Body of pancreas (tissue), 4 donors: ENCODE data around the gene IKZF4. TPM values are rescaled to one million over a fixed set of nuclear protein-coding genes. Genes with fewer than 3 reads are reported as not detected.
A peak's percentile ranks its signal among the peaks of the same experiment; 100 is the strongest.

Experiments used
- ATAC-seq: fragments of 150-250 bp; one replicate; pipeline ENCODE4 v1.9.1; 2016
- DNase-seq, 4 donors: peaks; one replicate each; pipeline ENCODE4 v3.0.0-alpha.2; 2019
- H3K27ac ChIP-seq, 4 donors: fragments of 200-600 bp; sonication (generic); 1 replicate in 3 of 4; 2 replicates in 1 of 4; pipeline versions ENCODE4 v1.5.1 to v1.6.1; 2016 to 2019; ENCODE audit warnings: mild to moderate bottlenecking in 1 of 4, mixed read lengths in 1 of 4, moderate library complexity in 1 of 4
- H3K27me3 ChIP-seq, 2 donors: fragments of 200-600 bp; sonication (generic); one replicate each; pipeline ENCODE4 v1.6.0; 2016; ENCODE audit warnings: mild to moderate bottlenecking in 1 of 2
- H3K36me3 ChIP-seq, 2 donors: fragments of 200-600 bp; sonication (generic); replicated peaks in 1 of 2; 2 replicates each; pipeline ENCODE4 v1.5.1; 2016; ENCODE audit warnings: low read depth in 2 of 2; ENCODE audit not compliant: insufficient read depth in 1 of 2
- H3K4me1 ChIP-seq: fragments of 200-600 bp; sonication (generic); one replicate; pipeline ENCODE4 v1.6.0; 2016
- H3K4me3 ChIP-seq, 2 donors: fragments of 200-600 bp; sonication (generic); 1 replicate in 1 of 2; 2 replicates in 1 of 2; pipeline ENCODE4 v1.5.1; 2016 to 2019
- H3K9me3 ChIP-seq, 3 donors: fragments of 200-600 bp; sonication (generic); 1 replicate in 2 of 3; 2 replicates in 1 of 3; pipeline ENCODE4 v1.5.1; 2016
- CTCF ChIP-seq, 7 experiments: fragments of 450-650 bp in 4 of 7; fragments of 200-600 bp in 3 of 7; sonication (generic) in 3 of 7; IDR thresholded peaks; one replicate each; pipeline ENCODE4 v1.5.1; 2016 to 2019; ENCODE audit warnings: antibody characterized with exemption in 7 of 7
- POLR2A ChIP-seq, 3 donors: fragments of 450-650 bp; IDR thresholded peaks; one replicate each; pipeline ENCODE4 v1.6.1; 2016; ENCODE audit warnings: antibody characterized with exemption in 3 of 3, mild to moderate bottlenecking in 2 of 3
- WGBS, 2 donors: methylation state at CpG; one replicate each; pipeline ENCODE4 v1.1.5; 2017; 5-methylcytosine and 5-hydroxymethylcytosine counted together
- intact Hi-C: fragments of 100-400 bp; cut with DNase I; formaldehyde crosslinking; loops from one replicate; pipeline ENCODE4 v1.15.1; 2023
- total RNA-seq, 2 donors: library from RNA; depleted of rRNA; stranded (reverse); fragments of >200 nt; gene quantifications; one replicate each; pipeline ENCODE4 v1.1.0, GENCODE V29; 2016

Gene IKZF4
- total RNA-seq, 2 donors from 2014 or later = 2.6 to 7.6 TPM

- peaks cover 14 to 23% of the 10 kb centered on the region in 2 donors for H3K36me3 ChIP-seq
- no peak overlapping the region for H3K4me3 ChIP-seq
- H3K9me3 ChIP-seq = no peaks in the 10 kb centered on the region
- no peak overlapping the region for H3K27ac ChIP-seq
- no peak for ATAC-seq
- H3K27me3 ChIP-seq = no peaks in the 10 kb centered on the region
- no peaks in the 10 kb centered on the region for H3K4me1 ChIP-seq
- TF ChIP-seq CTCF (IDR thresholded peaks at IDR 0.05) (no peak), POLR2A (IDR thresholded peaks at IDR 0.05) (no peak)
- no peak for DNase-seq
- intact Hi-C loops = no loop called here
- WGBS, 2 donors = 81 to 82% methylated on average over 3 of the region's 3 CpGs
Measured at GRCh38 chr12:55991110-55991509, 29.7 kb upstream of the IKZF4 start.

DNA sequence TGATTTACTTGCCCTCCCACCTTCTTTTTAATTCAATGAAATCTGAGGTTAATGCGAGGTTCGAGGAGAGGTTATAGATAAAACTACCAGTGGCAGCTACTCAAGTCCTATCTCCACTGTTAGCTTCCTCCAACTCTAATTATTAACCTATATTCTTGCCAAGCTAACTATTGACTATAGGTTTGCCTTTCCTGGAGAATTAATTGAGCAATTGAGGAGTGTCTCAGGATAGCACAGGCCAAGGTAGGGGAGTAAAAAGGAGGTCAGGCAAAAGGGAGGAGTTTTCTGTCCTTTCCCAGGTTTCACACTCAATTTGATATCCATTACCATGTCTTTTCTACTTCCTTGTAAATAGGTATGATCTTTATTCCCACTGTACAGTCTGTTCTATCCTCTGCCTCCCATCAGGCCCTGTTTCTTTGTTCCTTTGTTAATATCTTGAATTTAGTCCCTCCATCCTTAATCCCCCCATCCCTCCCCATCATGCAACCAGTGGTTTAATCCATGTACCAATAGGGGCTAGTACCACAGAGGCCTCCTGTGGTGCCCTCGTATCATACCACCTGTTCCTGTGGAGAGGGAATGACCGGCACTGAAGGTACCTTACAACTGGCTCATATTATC is 27.5 kb upstream of the IKZF4 start:
- 62 to 70% methylated on average over 4 of the region's 4 CpGs for WGBS, 2 donors
- DNase-seq = no peak
- TF ChIP-seq POLR2A (IDR thresholded peaks at IDR 0.05) (no peak), CTCF (IDR thresholded peaks at IDR 0.05) (no peak)
- intact Hi-C loops = no loop called here
- Histone ChIP-seq H3K36me3 (peaks cover 8 to 19% of the 10 kb centered on the region in 2 donors), H3K4me1 (peaks cover 9% of the 10 kb centered on the region), H3K9me3 (no peaks in the 10 kb centered on the region), H3K27me3 (no peaks in the 10 kb centered on the region), H3K4me3 (no peak overlapping the region), H3K27ac (no peak overlapping the region)
- no peak for ATAC-seq

- H3K36me3 ChIP-seq = peaks cover 8 to 19% of the 10 kb centered on the region in 2 donors
- ATAC-seq = no peak
- H3K27me3 ChIP-seq = no peaks in the 10 kb centered on the region
- WGBS, 2 donors = 56 to 62% methylated on average over 8 of the region's 8 CpGs
- H3K27ac ChIP-seq = peak overlapping the region in 1 of 4 donors; percentile 93
- no peaks in the 10 kb centered on the region for H3K9me3 ChIP-seq
- H3K4me1 ChIP-seq = peaks cover 13% of the 10 kb centered on the region
- no peak for DNase-seq
- intact Hi-C loops = no loop called here
- TF ChIP-seq CTCF (IDR thresholded peaks at IDR 0.05) (no peak), POLR2A (IDR thresholded peaks at IDR 0.05) (no peak)
- no peak overlapping the region for H3K4me3 ChIP-seq
Measured at GRCh38 chr12:55995366-55995765, 25.5 kb upstream of the IKZF4 start.

GRCh38 chr12:55996201-55996714 is 24.6 kb upstream of the IKZF4 start:
- DNase-seq = peak; percentile 62 to 75 (median 70)
- Histone ChIP-seq H3K27me3 (no peaks in the 10 kb centered on the region), H3K36me3 (peaks cover 8 to 12% of the 10 kb centered on the region in 2 donors), H3K4me3 (peak overlapping the region; percentile 10 to 23), H3K4me1 (peaks cover 15% of the 10 kb centered on the region), H3K9me3 (no peaks in the 10 kb centered on the region), H3K27ac (peak overlapping the region in 3 of 4 donors; percentile 77 to 93 (median 80))
- intact Hi-C loops = no loop called here
- peak; percentile 61 for ATAC-seq
- no peak for TF ChIP-seq POLR2A (IDR thresholded peaks at IDR 0.05)
- TF ChIP-seq CTCF (IDR thresholded peaks at IDR 0.05) = peak; percentile 83 to 98 (median 91)
- 11 to 13% methylated on average over 14 of the region's 14 CpGs for WGBS, 2 donors
